AG10803 (cell line): ENCODE data around the gene CLN6.

Experiments used
- DNase-seq: peaks from one replicate; pipeline ENCODE4 v3.0.0; 2010; ENCODE audit warnings: low read depth
- H3K4me3 ChIP-seq: 2 replicates; pipeline ENCODE4 v1.5.1; 2011; ENCODE audit warnings: mild to moderate bottlenecking, low read length, control low read depth
- CTCF ChIP-seq: conservative IDR thresholded peaks from 2 replicates; pipeline ENCODE4 v1.5.1; 2011; ENCODE audit warnings: mild to moderate bottlenecking, low read length, control low read depth, inconsistent platforms

Gene CLN6

DNA sequence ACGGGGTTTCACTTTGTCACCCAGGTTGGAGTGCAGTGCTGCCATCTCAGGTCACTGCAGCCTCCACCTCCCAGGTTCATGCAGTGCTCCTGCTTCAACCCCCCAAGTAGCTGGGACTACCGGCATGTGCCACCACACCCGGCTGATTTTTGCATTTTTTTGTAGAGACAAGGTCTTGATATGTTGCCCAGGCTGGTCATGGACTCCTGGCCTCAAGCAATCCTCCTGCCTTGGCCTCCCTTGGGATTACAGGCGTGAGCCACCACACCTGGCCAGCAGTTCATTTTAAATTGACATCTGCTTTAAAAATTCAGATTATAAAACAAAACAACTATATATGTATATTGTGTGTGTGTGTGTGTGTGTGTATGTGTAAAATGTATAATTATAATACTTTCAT, 62.7 kb downstream of the CLN6 start:
- TF ChIP-seq CTCF, result no peak
- H3K4me3 ChIP-seq, result no peak overlapping the region

GRCh38 chr15:68163191-68163590, 66.3 kb downstream of the CLN6 start:
- no peak overlapping the region for H3K4me3 ChIP-seq
- no peak for DNase-seq
- no peak for TF ChIP-seq CTCF

More for the DNA sequence above, 62.7 kb downstream of the CLN6 start:
- no peak for DNase-seq

DNA sequence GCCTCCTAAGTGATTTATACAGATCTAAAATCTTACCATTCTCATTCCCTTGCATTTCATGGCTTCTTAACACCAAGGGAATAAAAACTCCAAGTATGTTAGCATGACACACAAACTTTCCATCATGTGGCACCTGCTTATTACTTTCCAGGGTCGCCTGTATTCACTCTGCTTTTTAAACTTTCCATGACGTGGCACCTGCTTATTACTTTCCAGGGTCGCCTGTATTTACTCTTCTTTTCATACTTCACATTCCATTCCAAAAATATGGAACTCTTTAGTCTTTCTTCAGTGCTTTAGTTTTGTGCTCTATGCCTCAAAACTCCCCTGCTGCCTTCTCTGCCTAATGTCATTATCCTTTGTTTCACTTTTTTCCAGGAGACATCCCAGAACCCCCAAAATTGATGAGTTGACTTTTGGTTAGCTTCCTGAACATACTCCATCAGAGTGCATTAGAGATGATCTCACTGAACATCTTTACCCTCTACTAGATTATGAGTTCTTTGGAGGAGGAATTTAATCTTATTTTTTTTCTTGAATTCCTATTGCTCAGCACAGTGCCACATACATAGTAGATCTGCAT, 71.4 kb downstream of the CLN6 start:
- no peak overlapping the region for H3K4me3 ChIP-seq
- TF ChIP-seq CTCF, result no peak
- no peak for DNase-seq

DNA sequence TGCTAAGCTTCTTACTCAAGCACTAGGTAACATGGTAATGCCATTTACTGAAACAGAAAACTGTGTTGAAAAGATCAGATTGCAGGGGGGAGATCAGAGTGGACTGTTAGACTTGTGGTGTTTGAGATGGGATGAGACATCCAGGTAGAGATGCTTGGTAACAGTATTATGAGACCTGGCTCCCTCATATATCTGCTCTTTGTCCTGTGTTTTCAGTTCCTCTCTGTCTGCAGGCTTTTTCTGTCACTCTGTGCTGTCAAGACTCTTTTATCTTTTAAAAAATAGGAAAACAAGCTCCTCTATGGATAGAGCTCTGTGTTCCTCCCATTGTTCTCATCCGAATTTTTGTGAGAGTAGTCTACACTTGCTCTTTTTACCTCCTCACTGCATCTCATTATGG, 72.5 kb downstream of the CLN6 start:
- no peak overlapping the region for H3K4me3 ChIP-seq
- no peak for TF ChIP-seq CTCF
- no peak for DNase-seq
